GM19240 (cell line): ENCODE data around the gene PLCL2.

ENCODE experiments used
- DNase-seq: peaks from one replicate; pipeline ENCODE4 v3.0.0; 2011; ENCODE audit warnings: low spot score; ENCODE audit not compliant: insufficient read length

Gene PLCL2

DNA sequence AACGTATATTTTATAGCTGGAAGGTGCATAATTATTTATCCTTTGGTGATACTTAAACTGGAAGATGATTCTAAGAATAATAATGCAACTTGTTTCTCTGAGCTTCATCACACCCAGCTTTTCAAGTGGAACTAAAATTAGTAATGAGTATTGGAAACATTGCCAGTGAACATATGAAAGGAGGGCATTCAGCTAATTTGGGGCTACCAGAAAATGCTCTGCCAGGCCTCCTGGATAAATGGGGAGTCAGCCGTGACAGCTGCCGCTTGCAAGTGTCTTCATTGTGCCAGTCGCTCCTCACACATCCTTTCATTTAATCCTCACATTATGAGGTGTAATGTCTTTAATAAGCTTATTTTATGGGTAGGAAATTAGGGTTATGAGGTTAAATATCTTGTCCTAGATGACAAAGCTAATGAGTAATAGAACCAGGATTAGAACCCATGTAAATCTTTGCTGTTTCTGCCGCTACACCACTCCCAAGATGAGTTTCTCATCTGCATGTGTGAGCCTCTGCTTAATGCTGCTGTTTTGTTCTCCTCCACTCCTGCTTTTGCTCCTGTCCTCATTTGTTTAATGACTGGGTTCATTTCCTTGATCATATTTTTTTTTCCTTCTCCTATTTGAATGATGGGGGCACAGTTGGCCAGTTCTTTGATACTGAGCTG is 155.7 kb downstream of the PLCL2 start:
- DNase-seq: no peak

DNA sequence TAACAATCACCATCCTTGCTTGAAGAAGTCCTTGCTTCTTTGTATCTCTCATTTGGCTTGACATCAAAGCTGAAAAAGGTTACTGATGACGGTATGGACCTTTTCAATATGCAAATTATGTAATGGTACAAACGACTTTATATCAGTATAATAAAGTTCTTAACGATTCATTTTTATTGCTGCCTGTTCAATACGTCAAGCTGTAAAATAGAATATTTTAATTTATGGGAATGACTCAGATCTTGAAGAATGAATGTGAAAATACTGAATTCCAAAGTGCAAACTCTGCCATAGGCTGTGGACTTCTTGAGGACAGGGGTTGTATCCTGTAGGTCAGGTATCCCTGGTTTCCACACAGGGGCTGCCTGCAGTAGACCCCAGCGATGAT is 156.2 kb downstream of the PLCL2 start:
- DNase-seq: no peak

- DNase-seq: no peak
Measured at GRCh38 chr3:17044855-17045254, 160.1 kb downstream of the PLCL2 start.

DNA sequence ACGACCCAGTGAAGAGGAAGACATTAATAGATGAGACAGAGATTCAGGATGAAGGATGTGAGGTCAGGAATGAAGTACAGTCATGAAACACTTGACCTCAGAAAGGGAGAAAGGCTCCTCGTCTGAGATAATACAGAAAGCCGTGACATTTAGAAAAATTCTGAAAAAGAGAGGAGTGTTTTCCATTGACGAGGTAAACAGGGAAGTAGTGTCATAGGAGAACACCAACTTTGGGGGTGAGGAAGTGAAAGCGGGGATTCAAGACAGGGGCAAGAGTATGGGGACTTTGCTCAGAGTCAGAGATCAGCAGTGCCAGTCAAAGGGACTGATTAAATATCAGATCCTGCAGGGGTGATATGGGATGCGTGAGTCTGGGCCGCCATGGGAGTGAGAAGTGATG is 160.9 kb downstream of the PLCL2 start:
- no peak for DNase-seq

GRCh38 chr3:17046623-17047022 is 161.9 kb downstream of the PLCL2 start:
- no peak for DNase-seq

DNA sequence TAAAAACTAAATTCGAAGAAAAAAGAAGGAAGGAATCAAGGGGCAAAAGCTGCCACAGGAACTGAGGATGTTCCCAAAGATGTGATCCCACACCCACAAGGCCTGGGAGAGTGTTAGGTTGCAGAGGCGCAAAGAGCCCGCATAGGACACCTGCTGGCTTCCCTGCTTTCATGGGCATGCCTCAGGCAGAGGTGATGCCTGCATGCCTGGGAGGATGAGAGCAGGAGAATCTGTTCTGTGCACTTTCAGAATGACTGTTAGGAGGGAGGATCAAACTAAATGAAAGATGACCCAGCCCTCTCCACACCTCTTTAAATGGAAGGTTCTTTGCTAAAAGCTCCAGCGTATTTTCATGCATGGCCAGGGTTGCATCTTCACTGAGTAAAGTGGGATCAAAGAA is 162.4 kb downstream of the PLCL2 start:
- DNase-seq: no peak

- no peak for DNase-seq
Measured at GRCh38 chr3:17047894-17048293, 163.1 kb downstream of the PLCL2 start.

GRCh38 chr3:17050071-17050470 is 165.3 kb downstream of the PLCL2 start:
- DNase-seq: no peak

GRCh38 chr3:17050506-17050905 is 165.8 kb downstream of the PLCL2 start:
- no peak for DNase-seq

- no peak for DNase-seq
Measured at GRCh38 chr3:17052363-17052762, 167.6 kb downstream of the PLCL2 start.

DNA sequence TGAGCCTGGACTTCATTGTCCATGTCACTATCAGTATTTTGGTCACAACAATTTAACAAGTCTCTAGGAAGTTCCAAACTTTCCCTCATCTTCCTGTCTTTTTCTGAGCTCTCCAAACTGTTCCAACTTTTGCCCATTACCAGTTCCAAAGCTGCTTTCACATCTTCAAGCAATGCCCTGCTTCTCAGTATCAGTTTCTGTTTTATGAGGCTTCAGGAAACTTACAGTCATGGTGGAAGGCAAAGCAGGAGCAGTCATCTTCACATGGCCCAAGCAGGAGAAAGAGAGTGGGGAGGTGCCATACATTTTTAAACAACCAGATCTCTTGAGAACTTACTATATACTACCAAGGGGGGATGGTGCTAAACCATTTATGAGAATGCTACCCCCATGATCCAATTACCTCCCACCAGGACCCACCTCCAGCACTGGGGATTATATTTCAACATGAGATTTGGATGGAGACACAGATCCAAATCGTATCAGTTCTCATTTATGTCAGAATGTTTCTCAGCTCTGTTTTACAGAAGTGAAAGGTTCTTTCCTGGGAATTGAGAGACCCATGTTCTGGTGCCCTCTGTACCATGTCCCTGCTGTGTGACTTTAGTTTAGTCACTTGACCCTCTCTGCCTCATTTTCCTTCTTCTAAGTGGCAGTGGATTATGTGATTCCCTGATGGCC is 169.7 kb downstream of the PLCL2 start:
- DNase-seq: no peak

- no peak for DNase-seq
Measured at GRCh38 chr3:17054982-17055343, 170.2 kb downstream of the PLCL2 start.

GRCh38 chr3:17055374-17056276 is 170.9 kb downstream of the PLCL2 start:
- no peak for DNase-seq

GRCh38 chr3:17057321-17057720 is 172.6 kb downstream of the PLCL2 start:
- DNase-seq: no peak

GRCh38 chr3:17059989-17060550 is 175.3 kb downstream of the PLCL2 start:
- DNase-seq: no peak

- DNase-seq: no peak
Measured at GRCh38 chr3:17061005-17061404, 176.2 kb downstream of the PLCL2 start.

DNA sequence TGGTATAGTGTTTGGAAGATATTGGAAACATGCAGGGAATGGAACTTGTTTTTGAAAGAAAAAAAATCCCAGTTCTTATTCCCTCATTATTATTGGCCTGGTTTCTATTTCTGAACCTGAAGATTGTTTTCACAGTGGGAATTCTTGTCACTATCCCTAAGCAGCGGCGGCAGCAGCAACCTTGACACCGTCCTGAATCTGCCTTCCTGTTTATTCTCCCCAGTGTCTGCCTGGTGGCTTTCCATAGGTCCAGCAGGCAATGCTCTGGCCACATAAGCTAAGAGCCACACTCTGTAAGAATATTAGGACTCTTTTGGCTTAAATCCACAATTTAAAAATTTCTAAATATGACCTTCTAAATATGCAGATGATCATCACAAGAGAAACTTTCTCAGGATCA is 178.0 kb downstream of the PLCL2 start:
- no peak for DNase-seq

GRCh38 chr3:17063596-17063995 is 178.8 kb downstream of the PLCL2 start:
- no peak for DNase-seq

- DNase-seq: no peak
Measured at GRCh38 chr3:17065315-17065714, 180.6 kb downstream of the PLCL2 start.

DNA sequence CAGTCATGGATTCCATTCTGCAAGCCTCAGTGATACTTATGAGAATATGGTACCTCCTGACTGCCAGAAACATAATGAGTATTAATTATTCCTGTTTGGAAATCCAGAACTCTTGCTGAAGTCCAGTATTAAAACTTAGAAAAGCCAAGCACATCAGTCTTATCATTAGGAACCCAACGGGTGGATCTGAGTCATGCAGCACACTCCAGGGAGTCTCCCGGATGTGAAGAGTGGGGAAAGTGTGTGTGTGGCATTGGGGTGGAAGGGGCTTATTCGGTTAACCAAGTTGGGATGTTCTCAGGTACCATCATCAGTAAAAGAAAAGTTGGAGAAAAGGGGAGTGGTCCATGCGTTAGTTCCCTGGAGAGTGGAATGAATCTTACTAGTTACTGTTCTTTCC is 181.1 kb downstream of the PLCL2 start:
- DNase-seq: no peak

- DNase-seq: no peak
Measured at GRCh38 chr3:17069754-17070153, 185.0 kb downstream of the PLCL2 start.
